GM04504 (cell line): ENCODE data around the gene ATP6V1B1.
"Not testable (repeated sequence)": the region's sequence is repeated elsewhere in the genome, so short reads cannot be mapped to it uniquely, and the experiment has no call there.

Source experiments
- DNase-seq: peaks from one replicate; pipeline ENCODE4 v3.0.0-alpha.2; 2012; ENCODE audit warnings: low read depth

The ATP6V1B1 gene

GRCh38 chr2:70991142-70991541 is 55.4 kb downstream of the ATP6V1B1 start:
- no peak for DNase-seq

GRCh38 chr2:70991742-70992141 is 56.0 kb downstream of the ATP6V1B1 start:
- no peak for DNase-seq

- no peak for DNase-seq
These were observed 57.5 kb downstream of the ATP6V1B1 start for GRCh38 chr2:70992945-70993853.

GRCh38 chr2:70994009-70994698 is 58.5 kb downstream of the ATP6V1B1 start:
- no peak for DNase-seq

GRCh38 chr2:70994699-70995425 is 59.2 kb downstream of the ATP6V1B1 start, which contains the start of gene TEX261:
Gene TEX261 (minus strand): TSS chr2:70994873. CDS start chr2:70994757, 116 bp downstream.
- peak; percentile 61 for DNase-seq

- DNase-seq, result no peak
These were observed 59.7 kb downstream of the ATP6V1B1 start for GRCh38 chr2:70995426-70995729.

- not testable (repeated sequence) for DNase-seq
These were observed 63.2 kb downstream of the ATP6V1B1 start for GRCh38 chr2:70998885-70999284.

GRCh38 chr2:70999362-70999761 is 63.7 kb downstream of the ATP6V1B1 start:
- DNase-seq, result no peak

- not testable (repeated sequence) for DNase-seq
These were observed 64.2 kb downstream of the ATP6V1B1 start for GRCh38 chr2:70999931-71000330.

GRCh38 chr2:71000780-71001591 is 65.3 kb downstream of the ATP6V1B1 start:
- DNase-seq, result no peak

- no peak for DNase-seq
These were observed 65.9 kb downstream of the ATP6V1B1 start for GRCh38 chr2:71001592-71001927.

- DNase-seq, result no peak
These were observed 66.4 kb downstream of the ATP6V1B1 start for GRCh38 chr2:71001981-71002570.

- no peak for DNase-seq
These were observed 67.7 kb downstream of the ATP6V1B1 start for GRCh38 chr2:71003396-71003795.

- DNase-seq, result no peak
These were observed 68.5 kb downstream of the ATP6V1B1 start for GRCh38 chr2:71003966-71004755.

GRCh38 chr2:71004857-71005256 is 69.2 kb downstream of the ATP6V1B1 start:
- DNase-seq, result no peak

- DNase-seq, result no peak
These were observed 69.8 kb downstream of the ATP6V1B1 start for GRCh38 chr2:71005271-71006202.

- no peak for DNase-seq
These were observed 70.6 kb downstream of the ATP6V1B1 start for GRCh38 chr2:71006323-71006722.

GRCh38 chr2:71006955-71007799 is 71.5 kb downstream of the ATP6V1B1 start:
- no peak for DNase-seq

GRCh38 chr2:71008342-71008741 is 72.6 kb downstream of the ATP6V1B1 start:
- no peak for DNase-seq
